ENCODE measurements around the gene NUDT16L1. TPM values are rescaled to one million over a fixed set of nuclear protein-coding genes. Genes with fewer than 3 reads are reported as not detected.
A peak's percentile ranks its signal among the peaks of the same experiment; 100 is the strongest.

NUDT16L1 gene
- total and polyA plus RNA-seq, 2 of the 13 experiments (the other 11 are each of a cell fraction or from before 2014, with no cell fraction given), result 28.0 to 40.5 TPM

DNA sequence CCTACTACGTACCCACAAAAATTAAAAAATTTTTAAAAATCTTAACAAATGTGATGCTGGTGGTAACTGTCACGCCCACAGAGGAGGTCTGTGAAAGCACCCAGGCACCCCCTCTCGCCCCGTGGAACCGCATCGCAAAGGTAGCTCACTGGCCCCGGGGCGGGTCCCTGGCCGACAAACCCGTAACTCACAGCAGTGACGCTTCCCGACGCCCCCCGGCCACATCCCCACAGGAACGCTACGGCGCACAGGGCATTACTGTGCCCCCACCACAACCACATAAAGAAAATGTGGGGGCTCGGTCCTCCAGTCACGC lies 40.3 kb downstream of the NUDT16L1 start (continued):
- TF ChIP-seq, protein P1, sequence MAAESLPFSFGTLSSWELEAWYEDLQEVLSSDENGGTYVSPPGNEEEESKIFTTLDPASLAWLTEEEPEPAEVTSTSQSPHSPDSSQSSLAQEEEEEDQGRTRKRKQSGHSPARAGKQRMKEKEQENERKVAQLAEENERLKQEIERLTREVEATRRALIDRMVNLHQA (CRISPR knock-in tag; IDR thresholded peaks at IDR 0.05), result no peak
- TF ChIP-seq MBNL3 (CRISPR knock-in tag; conservative IDR thresholded peaks at IDR 0.05), result no peak
- 0 out of 2 replicates have a peak, but pooled peaks have one; percentile 17 for TF ChIP-seq GFI1 (CRISPR knock-in tag; IDR thresholded peaks at IDR 0.05; ENCODE audit: borderline replicate concordance)
- no peak for TF ChIP-seq HNF4A (CRISPR knock-in tag; IDR thresholded peaks at IDR 0.05)
- TF ChIP-seq HNRNPUL1 (IDR thresholded peaks at IDR 0.05; ENCODE audit: low read depth, low read length), result no peak
- TF ChIP-seq KDM5A (IDR thresholded peaks at IDR 0.05; ENCODE audit: borderline replicate concordance, low read length), result peak; percentile 35; the same call in 1 of the 2 replicates
- no peak for TF ChIP-seq SOX13 (IDR thresholded peaks at IDR 0.05)
- 0 out of 4 replicates have a peak, but pooled peaks of 1 of the 2 experiments have one; percentile 61 for TF ChIP-seq SOX13 (CRISPR knock-in tag; conservative IDR thresholded peaks at IDR 0.05 in 1 of 2, IDR thresholded peaks at IDR 0.05 in 1 of 2)
- TF ChIP-seq ZNF232 (CRISPR knock-in tag; IDR thresholded peaks at IDR 0.05; ENCODE audit: borderline replicate concordance), result no peak
- TF ChIP-seq, protein P2, sequence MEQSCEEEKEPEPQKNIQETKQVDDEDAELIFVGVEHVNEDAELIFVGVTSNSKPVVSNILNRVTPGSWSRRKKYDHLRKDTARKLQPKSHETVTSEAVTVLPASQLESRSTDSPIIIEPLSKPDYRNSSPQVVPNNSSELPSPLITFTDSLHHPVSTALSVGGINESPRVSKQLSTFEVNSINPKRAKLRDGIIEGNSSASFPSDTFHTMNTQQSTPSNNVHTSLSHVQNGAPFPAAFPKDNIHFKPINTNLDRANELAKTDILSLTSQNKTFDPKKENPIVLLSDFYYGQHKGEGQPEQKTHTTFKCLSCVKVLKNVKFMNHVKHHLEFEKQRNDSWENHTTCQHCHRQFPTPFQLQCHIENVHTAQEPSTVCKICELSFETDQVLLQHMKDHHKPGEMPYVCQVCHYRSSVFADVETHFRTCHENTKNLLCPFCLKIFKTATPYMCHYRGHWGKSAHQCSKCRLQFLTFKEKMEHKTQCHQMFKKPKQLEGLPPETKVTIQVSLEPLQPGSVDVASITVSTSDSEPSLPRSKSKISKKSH (CRISPR knock-in tag; IDR thresholded peaks at IDR 0.05; ENCODE audit: borderline replicate concordance), result 0 out of 2 replicates have a peak, but pooled peaks have one; percentile 17
- TF ChIP-seq REL (CRISPR knock-in tag; conservative IDR thresholded peaks at IDR 0.05), result no peak
- TF ChIP-seq, protein P3, sequence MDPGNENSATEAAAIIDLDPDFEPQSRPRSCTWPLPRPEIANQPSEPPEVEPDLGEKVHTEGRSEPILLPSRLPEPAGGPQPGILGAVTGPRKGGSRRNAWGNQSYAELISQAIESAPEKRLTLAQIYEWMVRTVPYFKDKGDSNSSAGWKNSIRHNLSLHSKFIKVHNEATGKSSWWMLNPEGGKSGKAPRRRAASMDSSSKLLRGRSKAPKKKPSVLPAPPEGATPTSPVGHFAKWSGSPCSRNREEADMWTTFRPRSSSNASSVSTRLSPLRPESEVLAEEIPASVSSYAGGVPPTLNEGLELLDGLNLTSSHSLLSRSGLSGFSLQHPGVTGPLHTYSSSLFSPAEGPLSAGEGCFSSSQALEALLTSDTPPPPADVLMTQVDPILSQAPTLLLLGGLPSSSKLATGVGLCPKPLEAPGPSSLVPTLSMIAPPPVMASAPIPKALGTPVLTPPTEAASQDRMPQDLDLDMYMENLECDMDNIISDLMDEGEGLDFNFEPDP (CRISPR knock-in tag; conservative IDR thresholded peaks at IDR 0.05), result 0 out of 2 replicates have a peak, but pooled peaks have one; percentile 69
- 0 out of 2 replicates have a peak, but pooled peaks have one; percentile 43 for TF ChIP-seq ZNF746 (CRISPR knock-in tag; IDR thresholded peaks at IDR 0.05)
- TF ChIP-seq CTCF (CRISPR knock-in tag; IDR thresholded peaks at IDR 0.05), result no peak
- TF ChIP-seq ZNF317 (CRISPR knock-in tag; IDR thresholded peaks at IDR 0.05), result peak; percentile 55; the same call in 1 of the 2 replicates
- no peak for TF ChIP-seq ZBTB1 (CRISPR knock-in tag; IDR thresholded peaks at IDR 0.05; ENCODE audit: borderline replicate concordance)
- TF ChIP-seq ZNF614 (CRISPR knock-in tag; IDR thresholded peaks at IDR 0.05; ENCODE audit: borderline replicate concordance), result no peak
- 0 out of 2 replicates have a peak, but pooled peaks have one; percentile 38 for TF ChIP-seq ZNF484 (CRISPR knock-in tag; IDR thresholded peaks at IDR 0.05; ENCODE audit: borderline replicate concordance, low read depth)
- no peak for TF ChIP-seq SMAD9 (CRISPR knock-in tag; IDR thresholded peaks at IDR 0.05)
- TF ChIP-seq ZBTB20 (CRISPR knock-in tag; IDR thresholded peaks at IDR 0.05; ENCODE audit: borderline replicate concordance, low read depth), result no peak
- TF ChIP-seq ZNF446 (CRISPR knock-in tag; IDR thresholded peaks at IDR 0.05), result peak; percentile 40; the same call in 1 of the 2 replicates
- no peak for TF ChIP-seq RCOR2 (CRISPR knock-in tag; IDR thresholded peaks at IDR 0.05)
- TF ChIP-seq ZBTB10 (CRISPR knock-in tag; IDR thresholded peaks at IDR 0.05; ENCODE audit: borderline replicate concordance), result no peak

Data from HepG2 (cell line).